Nephron (organoid): Measurements from ENCODE around the gene STMN1.

ENCODE experiments used
- H3K27ac Mint-ChIP-seq, 3 experiments: 2 replicates each; pipeline ENCODE4 v1.8.0; 2020; ENCODE audit warnings: mixed read lengths in 3 of 3, mild to moderate bottlenecking in 2 of 3, moderate library complexity in 1 of 3
- H3K27me3 Mint-ChIP-seq: 2 replicates; pipeline ENCODE4 v1.8.0; 2021; ENCODE audit warnings: low read depth, mild to moderate bottlenecking, moderate library complexity, mixed read lengths
- H3K36me3 Mint-ChIP-seq: 2 replicates; pipeline ENCODE4 v1.8.0; 2020; ENCODE audit warnings: low read depth, mixed read lengths
- H3K4me1 Mint-ChIP-seq: 2 replicates; pipeline ENCODE4 v1.8.0; 2020; ENCODE audit warnings: mixed read lengths
- H3K4me3 Mint-ChIP-seq, 3 experiments: 2 replicates each; pipeline ENCODE4 v1.8.0; 2020; ENCODE audit warnings: mild to moderate bottlenecking in 3 of 3, mixed read lengths in 3 of 3, moderate library complexity in 2 of 3
- H3K9me3 Mint-ChIP-seq: 2 replicates; pipeline ENCODE4 v1.8.0; 2020; ENCODE audit warnings: mixed read lengths
- TF ChIP-seq, protein P1 (sequence below), 3 experiments: fragments of 200-600 bp; sonication (generic); IDR thresholded peaks; one replicate each; pipeline ENCODE4 v1.5.0; 2021; ENCODE audit warnings: antibody characterized with exemption in 3 of 3; ENCODE audit not compliant: unreplicated experiment in 3 of 3

STMN1 gene

DNA sequence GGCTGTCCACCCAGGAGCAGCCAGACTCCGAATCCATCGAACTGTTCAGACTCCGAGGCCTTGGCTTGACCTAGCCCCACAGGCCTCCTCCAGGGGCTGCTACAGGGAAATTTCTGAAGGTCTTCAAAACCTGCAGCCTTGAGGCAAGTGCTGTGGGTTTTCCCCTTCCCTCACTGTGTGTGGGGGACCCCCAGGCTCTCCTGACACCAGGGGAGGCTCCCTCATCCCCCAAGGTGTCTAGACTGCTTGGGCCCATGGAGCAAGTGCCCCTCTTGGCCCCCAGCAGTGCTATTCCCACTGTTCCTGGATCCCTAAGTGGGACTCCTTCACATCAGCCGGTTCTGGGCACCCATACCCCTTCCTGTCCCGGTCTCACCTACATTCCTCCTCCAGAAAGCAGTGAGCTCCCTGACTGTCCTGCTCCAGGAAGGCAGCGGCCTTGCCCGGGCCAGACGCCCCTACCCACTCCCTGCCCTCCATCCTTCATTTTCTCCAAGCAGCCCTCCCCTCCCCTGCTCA, 31.5 kb downstream of the STMN1 start:
- no peaks in the 10 kb centered on the region for H3K36me3 Mint-ChIP-seq
- no peaks in the 10 kb centered on the region for H3K9me3 Mint-ChIP-seq
- TF ChIP-seq, protein P1, sequence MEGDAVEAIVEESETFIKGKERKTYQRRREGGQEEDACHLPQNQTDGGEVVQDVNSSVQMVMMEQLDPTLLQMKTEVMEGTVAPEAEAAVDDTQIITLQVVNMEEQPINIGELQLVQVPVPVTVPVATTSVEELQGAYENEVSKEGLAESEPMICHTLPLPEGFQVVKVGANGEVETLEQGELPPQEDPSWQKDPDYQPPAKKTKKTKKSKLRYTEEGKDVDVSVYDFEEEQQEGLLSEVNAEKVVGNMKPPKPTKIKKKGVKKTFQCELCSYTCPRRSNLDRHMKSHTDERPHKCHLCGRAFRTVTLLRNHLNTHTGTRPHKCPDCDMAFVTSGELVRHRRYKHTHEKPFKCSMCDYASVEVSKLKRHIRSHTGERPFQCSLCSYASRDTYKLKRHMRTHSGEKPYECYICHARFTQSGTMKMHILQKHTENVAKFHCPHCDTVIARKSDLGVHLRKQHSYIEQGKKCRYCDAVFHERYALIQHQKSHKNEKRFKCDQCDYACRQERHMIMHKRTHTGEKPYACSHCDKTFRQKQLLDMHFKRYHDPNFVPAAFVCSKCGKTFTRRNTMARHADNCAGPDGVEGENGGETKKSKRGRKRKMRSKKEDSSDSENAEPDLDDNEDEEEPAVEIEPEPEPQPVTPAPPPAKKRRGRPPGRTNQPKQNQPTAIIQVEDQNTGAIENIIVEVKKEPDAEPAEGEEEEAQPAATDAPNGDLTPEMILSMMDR (IDR thresholded peaks at IDR 0.05; ENCODE audit: unreplicated experiment in 3 of 3): no peak
- peak overlapping the region; percentile 89 to 90 (median 90) for H3K4me3 Mint-ChIP-seq
- peak overlapping the region; percentile 87 to 99 (median 97) for H3K27ac Mint-ChIP-seq
- peaks cover 20% of the 10 kb centered on the region for H3K4me1 Mint-ChIP-seq
- peaks cover 8% of the 10 kb centered on the region for H3K27me3 Mint-ChIP-seq

DNA sequence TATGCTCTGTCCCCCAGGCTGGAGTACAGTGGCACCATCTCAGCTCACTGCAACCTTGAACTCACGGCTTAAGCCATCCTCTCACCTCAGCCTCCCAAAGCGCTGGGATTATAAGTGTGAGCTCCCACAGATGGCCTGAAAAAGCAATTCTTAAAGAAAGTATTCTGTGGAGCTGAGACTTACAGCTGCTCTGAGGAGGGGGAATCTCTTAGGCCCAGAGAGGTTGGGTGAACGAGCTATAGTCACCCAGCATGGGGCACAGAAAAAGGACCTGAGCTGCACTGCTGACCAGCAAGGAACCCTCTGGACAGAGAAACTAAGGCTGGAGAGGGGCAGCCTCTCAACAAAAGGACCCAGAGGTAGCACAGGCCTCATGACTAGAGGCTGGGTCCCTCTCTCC, 32.0 kb downstream of the STMN1 start:
- Mint-ChIP-seq H3K4me1 (peaks cover 20% of the 10 kb centered on the region), H3K27ac (peak overlapping the region in 1 of 3 experiments; percentile 99), H3K36me3 (no peaks in the 10 kb centered on the region), H3K4me3 (peak overlapping the region in 1 of 3 experiments; percentile 90), H3K27me3 (peaks cover 8% of the 10 kb centered on the region), H3K9me3 (no peaks in the 10 kb centered on the region)
- TF ChIP-seq, protein P1 (IDR thresholded peaks at IDR 0.05; ENCODE audit: unreplicated experiment in 3 of 3): no peak

GRCh38 chr1:25873120-25873519, 33.1 kb downstream of the STMN1 start:
- H3K9me3 Mint-ChIP-seq: no peaks in the 10 kb centered on the region
- peaks cover 8% of the 10 kb centered on the region for H3K27me3 Mint-ChIP-seq
- H3K4me3 Mint-ChIP-seq: peak overlapping the region; percentile 62 to 65 (median 64)
- H3K4me1 Mint-ChIP-seq: peaks cover 20% of the 10 kb centered on the region
- H3K27ac Mint-ChIP-seq: peak overlapping the region; percentile 71 to 99 (median 92)
- no peaks in the 10 kb centered on the region for H3K36me3 Mint-ChIP-seq
- TF ChIP-seq, protein P1 (IDR thresholded peaks at IDR 0.05; ENCODE audit: unreplicated experiment in 3 of 3): no peak

DNA sequence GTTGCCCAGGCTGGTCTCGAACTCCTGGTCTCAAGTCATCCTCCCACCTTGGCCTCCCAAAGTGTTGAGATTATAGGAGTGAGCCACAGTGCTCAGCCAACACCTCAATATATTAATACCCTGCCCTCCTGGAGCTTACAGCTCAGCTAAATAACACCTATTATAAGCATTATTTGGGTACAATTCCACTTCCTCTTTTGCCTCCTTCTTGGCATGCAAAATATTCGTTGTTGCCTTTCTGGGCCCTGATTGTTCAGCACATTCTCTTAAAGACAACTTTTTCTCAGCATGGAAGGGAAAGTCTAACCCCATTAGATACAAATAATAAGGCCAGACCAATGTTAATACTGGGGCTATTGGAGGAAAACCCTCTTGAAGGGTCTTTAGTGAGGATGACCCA, 33.5 kb downstream of the STMN1 start:
- TF ChIP-seq, protein P1 (IDR thresholded peaks at IDR 0.05; ENCODE audit: unreplicated experiment in 3 of 3): no peak
- Mint-ChIP-seq H3K4me1 (peaks cover 22% of the 10 kb centered on the region), H3K36me3 (no peaks in the 10 kb centered on the region), H3K9me3 (no peaks in the 10 kb centered on the region), H3K27ac (peak overlapping the region; percentile 71 to 99 (median 92)), H3K4me3 (peak overlapping the region in 2 of 3 experiments; percentile 53 to 65), H3K27me3 (peaks cover 8% of the 10 kb centered on the region)

GRCh38 chr1:25871704-25872494, 34.3 kb downstream of the STMN1 start:
- Mint-ChIP-seq H3K9me3 (no peaks in the 10 kb centered on the region), H3K27ac (peak overlapping the region; percentile 74 to 99 (median 80))
- TF ChIP-seq, protein P1 (IDR thresholded peaks at IDR 0.05; ENCODE audit: unreplicated experiment in 3 of 3): no peak

More at GRCh38 chr1:25871704-25872494, 34.3 kb downstream of the STMN1 start:
- Mint-ChIP-seq H3K36me3 (no peaks in the 10 kb centered on the region), H3K27me3 (peaks cover 8% of the 10 kb centered on the region), H3K4me3 (peak overlapping the region in 2 of 3 experiments; percentile 27 to 41), H3K4me1 (peaks cover 28% of the 10 kb centered on the region)
